HUES64 (cell line): ENCODE data around the gene DPPA5.
"Not testable (repeated sequence)": the region's sequence is repeated elsewhere in the genome, so short reads cannot be mapped to it uniquely, and the experiment has no call there.

Source experiments
- H3K27ac ChIP-seq: 2 replicates; pipeline ENCODE4 v1.7.0; 2013; ENCODE audit warnings: low read depth, low read length, inconsistent platforms
- H3K27me3 ChIP-seq: 2 replicates; pipeline ENCODE4 v1.6.1; 2013; ENCODE audit warnings: mild to moderate bottlenecking, low read length; ENCODE audit not compliant: insufficient read depth
- H3K36me3 ChIP-seq: 2 replicates; pipeline ENCODE4 v1.6.1; 2013; ENCODE audit warnings: mild to moderate bottlenecking, low read length; ENCODE audit not compliant: insufficient read depth
- H3K4me1 ChIP-seq: 2 replicates; pipeline ENCODE4 v1.6.1; 2013; ENCODE audit warnings: mild to moderate bottlenecking, low read length, moderate library complexity; ENCODE audit not compliant: insufficient read depth
- H3K4me3 ChIP-seq: 2 replicates; pipeline ENCODE4 v1.5.1; 2013; ENCODE audit warnings: mild to moderate bottlenecking, low read length, moderate library complexity
- H3K9ac ChIP-seq: 2 replicates; pipeline ENCODE4 v1.6.1; 2013; ENCODE audit warnings: mild to moderate bottlenecking, low read depth, low read length
- H3K9me3 ChIP-seq: 2 replicates; pipeline ENCODE4 v1.6.1; 2013; ENCODE audit warnings: low read depth, low read length; ENCODE audit not compliant: insufficient read depth
- WGBS: fragments of 150-250, 120-280 bp; methylation state at CpG from one replicate; pipeline ENCODE4 v1.1.7; 2013; ENCODE audit warnings: missing lambda C conversion rate; 5-methylcytosine and 5-hydroxymethylcytosine counted together

Gene DPPA5

GRCh38 chr6:73329201-73329600, 24.9 kb downstream of the DPPA5 start:
- WGBS = 92% methylated on average over 2 of the region's 3 CpGs
- Histone ChIP-seq H3K4me3 (no peak overlapping the region), H3K27me3 (no peaks in the 10 kb centered on the region), H3K27ac (no peak overlapping the region), H3K4me1 (no peaks in the 10 kb centered on the region), H3K9me3 (no peaks in the 10 kb centered on the region), H3K9ac (no peak overlapping the region), H3K36me3 (no peaks in the 10 kb centered on the region)

GRCh38 chr6:73328790-73329189, 25.3 kb downstream of the DPPA5 start:
- Histone ChIP-seq H3K36me3 (no peaks in the 10 kb centered on the region), H3K4me3 (no peak overlapping the region), H3K27ac (no peak overlapping the region), H3K9me3 (no peaks in the 10 kb centered on the region), H3K9ac (no peak overlapping the region), H3K27me3 (no peaks in the 10 kb centered on the region), H3K4me1 (no peaks in the 10 kb centered on the region)
- WGBS = 94% methylated on average over 3 of the region's 3 CpGs

DNA sequence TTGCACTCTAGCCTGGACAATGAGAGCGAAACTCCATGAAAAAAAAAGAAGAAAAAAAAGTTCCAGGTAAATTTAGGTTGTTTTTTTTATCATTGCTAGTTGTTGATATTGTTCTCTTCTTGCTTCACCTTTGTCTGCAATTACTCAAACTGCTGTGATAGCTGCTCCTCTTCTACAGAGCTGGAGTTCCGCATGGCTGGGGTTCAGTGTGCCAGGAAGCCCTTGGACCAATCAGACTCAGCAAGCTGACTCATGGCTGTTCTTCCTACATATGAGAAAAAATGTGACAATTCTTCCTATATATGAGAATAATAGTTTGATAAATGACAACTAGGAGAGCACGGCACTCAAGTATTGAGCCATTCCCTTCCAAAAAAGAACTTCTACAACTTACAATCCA, 28.4 kb downstream of the DPPA5 start:
- WGBS = 96% methylated on average over 2 of the region's 3 CpGs
- Histone ChIP-seq H3K4me3 (no peak overlapping the region), H3K9me3 (no peaks in the 10 kb centered on the region), H3K36me3 (no peaks in the 10 kb centered on the region), H3K27ac (no peak overlapping the region), H3K27me3 (no peaks in the 10 kb centered on the region), H3K9ac (no peak overlapping the region), H3K4me1 (no peaks in the 10 kb centered on the region)

DNA sequence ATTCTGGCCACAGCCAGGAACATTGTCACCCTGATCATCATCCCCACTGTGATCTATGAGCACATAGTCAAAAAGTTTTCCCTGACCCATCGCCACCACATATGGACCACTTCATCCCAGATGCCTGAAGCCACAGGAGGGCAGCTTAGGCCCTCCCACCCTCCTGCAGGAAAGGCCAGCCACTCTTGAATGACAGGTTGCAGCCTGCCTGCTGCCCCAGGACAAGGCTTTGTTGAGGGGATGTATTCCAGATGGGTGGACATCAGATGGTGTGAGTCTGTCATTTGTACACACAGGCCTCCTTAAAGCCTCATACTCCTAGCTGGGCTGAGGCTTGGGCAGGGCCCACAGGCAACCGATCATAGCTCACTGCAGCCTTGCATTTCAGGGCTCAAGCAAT, 30.8 kb downstream of the DPPA5 start:
- 81% methylated on average over 2 of the region's 2 CpGs for WGBS

GRCh38 chr6:73314577-73315492, 39.2 kb downstream of the DPPA5 start:
- peak overlapping the region; percentile 19; the same call in 1 of the 2 replicates for H3K4me3 ChIP-seq
- H3K9me3 ChIP-seq = peaks cover 15% of the 10 kb centered on the region
- H3K27ac ChIP-seq = no peak overlapping the region
- 96% methylated on average over 61 of the region's 61 CpGs for WGBS
- peaks cover 6% of the 10 kb centered on the region for H3K27me3 ChIP-seq
- H3K36me3 ChIP-seq = no peaks in the 10 kb centered on the region
- no peaks in the 10 kb centered on the region for H3K4me1 ChIP-seq
- H3K9ac ChIP-seq = no peak overlapping the region

More for the DNA sequence above, 30.8 kb downstream of the DPPA5 start:
- Histone ChIP-seq H3K27me3 (no peaks in the 10 kb centered on the region), H3K36me3 (no peaks in the 10 kb centered on the region), H3K4me3 (no peak overlapping the region), H3K27ac (no peak overlapping the region), H3K9ac (no peak overlapping the region), H3K4me1 (no peaks in the 10 kb centered on the region), H3K9me3 (peaks cover 9% of the 10 kb centered on the region; the same call in 1 of the 2 replicates)

DNA sequence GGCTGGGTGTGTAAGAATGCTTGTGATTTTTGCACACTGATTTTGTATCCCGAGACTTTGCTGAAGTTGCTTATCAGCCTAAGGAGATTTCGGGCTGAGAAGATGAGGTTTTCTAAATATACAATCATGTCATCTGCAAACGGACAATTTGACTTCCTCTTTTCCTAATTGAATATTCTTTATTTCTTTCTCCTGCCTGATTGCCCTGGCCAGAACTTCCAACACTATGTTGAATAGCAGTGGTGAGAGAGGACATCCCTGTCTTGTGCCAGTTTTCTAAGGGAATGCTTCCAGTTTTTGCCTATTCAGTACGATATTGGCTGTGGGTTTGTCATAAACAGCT, 43.6 kb downstream of the DPPA5 start:
- H3K27ac ChIP-seq, H3K4me1 ChIP-seq, H3K9me3 ChIP-seq, H3K27me3 ChIP-seq, H3K36me3 ChIP-seq: not testable (repeated sequence)
- 33% methylated on average over 4 of the region's 4 CpGs for WGBS
- Histone ChIP-seq H3K9ac (peak overlapping the region; percentile 86), H3K4me3 (peak overlapping the region; percentile 89)

- Histone ChIP-seq H3K9me3 (no peaks in the 10 kb centered on the region), H3K4me3 (peak overlapping the region; percentile 89), H3K4me1 (no peaks in the 10 kb centered on the region), H3K27ac (peak overlapping the region; percentile 48; the same call in 1 of the 2 replicates), H3K9ac (peak overlapping the region; percentile 86), H3K27me3 (peaks cover 2% of the 10 kb centered on the region; the same call in 1 of the 2 replicates), H3K36me3 (no peaks in the 10 kb centered on the region)
- under 1% methylated on average over 59 of the region's 59 CpGs for WGBS
These were observed 44.1 kb downstream of the DPPA5 start for GRCh38 chr6:73309785-73310502.

GRCh38 chr6:73309535-73309784, 44.6 kb downstream of the DPPA5 start:
- Histone ChIP-seq H3K36me3 (no peaks in the 10 kb centered on the region), H3K9me3 (no peaks in the 10 kb centered on the region), H3K4me3 (peak overlapping the region; percentile 89), H3K4me1 (no peaks in the 10 kb centered on the region), H3K27ac (peak overlapping the region; percentile 19; the same call in 1 of the 2 replicates), H3K9ac (peak overlapping the region; percentile 86), H3K27me3 (no peaks in the 10 kb centered on the region)
- WGBS = 4% methylated on average over 13 of the region's 13 CpGs

DNA sequence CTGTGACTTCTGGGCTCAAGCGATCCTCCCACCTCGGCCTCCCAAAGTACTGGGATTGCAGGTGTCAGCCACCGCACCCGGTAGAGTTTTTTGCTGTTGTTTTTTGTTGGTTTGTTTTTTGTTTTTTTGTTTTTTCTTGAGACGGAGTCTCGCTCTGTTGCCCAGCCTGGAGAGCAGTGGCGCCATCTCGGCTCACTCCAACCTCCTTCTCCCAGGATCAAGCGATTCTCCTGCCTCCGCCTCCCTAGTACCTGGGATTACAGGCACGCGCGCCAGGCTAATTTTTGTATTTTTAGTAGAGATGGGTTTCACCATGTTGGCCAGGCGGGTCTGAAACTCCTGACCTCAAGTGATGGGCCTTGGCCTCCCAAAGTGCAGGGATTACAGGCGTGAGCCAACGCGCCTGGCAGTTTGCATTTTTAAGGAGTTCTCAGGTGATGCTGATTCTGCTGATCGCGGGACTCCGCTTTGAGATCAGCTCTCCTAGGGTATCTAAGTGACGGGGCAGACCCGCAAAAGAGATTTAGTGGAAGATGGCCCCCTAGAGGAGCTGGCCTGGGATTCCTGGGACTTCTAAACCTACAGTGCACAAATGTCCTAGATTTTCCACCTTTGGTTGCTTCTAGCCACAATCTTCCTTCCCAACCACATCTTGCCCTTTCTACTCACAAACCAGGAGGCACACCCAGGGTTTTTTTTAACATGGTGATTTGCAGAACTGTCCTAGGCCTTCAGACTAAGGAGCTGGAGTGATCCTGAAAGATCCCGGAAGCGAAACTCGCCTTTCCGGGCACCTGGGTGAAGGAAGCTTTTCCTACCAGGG, 45.2 kb downstream of the DPPA5 start:
- Histone ChIP-seq H3K4me1 (no peaks in the 10 kb centered on the region), H3K4me3 (peak overlapping the region; percentile 89), H3K9me3 (no peaks in the 10 kb centered on the region), H3K9ac (peak overlapping the region; percentile 86), H3K36me3 (no peaks in the 10 kb centered on the region), H3K27ac (0 out of 2 replicates have a peak overlapping the region, but pooled peaks have one; percentile 19), H3K27me3 (no peaks in the 10 kb centered on the region)
- 67% methylated on average over 26 of the region's 26 CpGs for WGBS

GRCh38 chr6:73303773-73304172, 50.3 kb downstream of the DPPA5 start:
- not testable (repeated sequence) for H3K27me3 ChIP-seq, H3K9ac ChIP-seq, H3K4me1 ChIP-seq, H3K27ac ChIP-seq, H3K9me3 ChIP-seq, H3K4me3 ChIP-seq
- H3K36me3 ChIP-seq = peaks cover 15% of the 10 kb centered on the region
- 84% methylated on average over 7 of the region's 7 CpGs for WGBS
